Testis (tissue), 3 donors: ENCODE data around the gene ABHD15. TPM values are rescaled to one million over a fixed set of nuclear protein-coding genes. Genes with fewer than 3 reads are reported as not detected.

Experiments
- DNase-seq: peaks from one replicate; pipeline ENCODE4 v3.0.0-alpha.2; 2019
- H3K27ac ChIP-seq, 2 donors: fragments of 200-600 bp; sonication (generic); one replicate each; pipeline ENCODE4 v1.5.1; 2019
- H3K27me3 ChIP-seq: fragments of 200-600 bp; sonication (generic); one replicate; pipeline ENCODE4 v1.5.1; 2019
- H3K36me3 ChIP-seq: fragments of 200-600 bp; sonication (generic); one replicate; pipeline ENCODE4 v1.5.1; 2017; ENCODE audit warnings: low read depth; ENCODE audit errors: missing control alignments
- H3K4me1 ChIP-seq: fragments of 200-600 bp; sonication (generic); one replicate; pipeline ENCODE4 v1.5.1; 2019
- H3K4me3 ChIP-seq, 2 donors: fragments of 200-600 bp; sonication (generic); one replicate each; pipeline ENCODE4 v1.5.1; 2017 to 2019
- H3K9me3 ChIP-seq: fragments of 200-600 bp; sonication (generic); one replicate; pipeline ENCODE4 v1.5.1; 2017
- CTCF ChIP-seq, 3 experiments: fragments of 450-650 bp in 2 of 3; fragments of 200-600 bp in 1 of 3; sonication (generic) in 1 of 3; IDR thresholded peaks; one replicate each; pipeline ENCODE4 v1.5.1; 2016 to 2019; ENCODE audit warnings: antibody characterized with exemption in 3 of 3, mild to moderate bottlenecking in 2 of 3, moderate library complexity in 1 of 3
- POLR2A ChIP-seq: fragments of 450-650 bp; IDR thresholded peaks from one replicate; pipeline ENCODE4 v1.6.1; 2017; ENCODE audit warnings: antibody characterized with exemption, mild to moderate bottlenecking, moderate library complexity
- WGBS, 2 donors: methylation state at CpG; one replicate each; pipeline ENCODE4 v1.1.5; 2018; 5-methylcytosine and 5-hydroxymethylcytosine counted together
- intact Hi-C: fragments of 100-400 bp; cut with DNase I; formaldehyde crosslinking; loops from one replicate; pipeline ENCODE4 v1.15.1; 2023; ENCODE audit warnings: low total_unique reads
- polyA plus RNA-seq: library from polyadenylated mRNA; stranded (reverse); fragments of 350-450 nt; fragmentation: Illumina TruSeq; extraction: RNeasy Lipid Tissue Mini Kit (QIAGEN cat#74804); gene quantifications from one replicate; pipeline ENCODE4 v1.2.3, GENCODE V29; 2014; ENCODE audit warnings: low read depth, low replicate concordance; ENCODE audit not compliant: insufficient read depth
- total RNA-seq, 2 donors: library from RNA; depleted of rRNA; stranded (reverse); fragments of >200 nt; gene quantifications; one replicate each; pipeline ENCODE4 v1.2.3, GENCODE V29; 2016

ABHD15 gene
- total and polyA plus RNA-seq, 3 donors from 2014 or later: 4.5 to 7.1 (median 5.7) TPM

DNA sequence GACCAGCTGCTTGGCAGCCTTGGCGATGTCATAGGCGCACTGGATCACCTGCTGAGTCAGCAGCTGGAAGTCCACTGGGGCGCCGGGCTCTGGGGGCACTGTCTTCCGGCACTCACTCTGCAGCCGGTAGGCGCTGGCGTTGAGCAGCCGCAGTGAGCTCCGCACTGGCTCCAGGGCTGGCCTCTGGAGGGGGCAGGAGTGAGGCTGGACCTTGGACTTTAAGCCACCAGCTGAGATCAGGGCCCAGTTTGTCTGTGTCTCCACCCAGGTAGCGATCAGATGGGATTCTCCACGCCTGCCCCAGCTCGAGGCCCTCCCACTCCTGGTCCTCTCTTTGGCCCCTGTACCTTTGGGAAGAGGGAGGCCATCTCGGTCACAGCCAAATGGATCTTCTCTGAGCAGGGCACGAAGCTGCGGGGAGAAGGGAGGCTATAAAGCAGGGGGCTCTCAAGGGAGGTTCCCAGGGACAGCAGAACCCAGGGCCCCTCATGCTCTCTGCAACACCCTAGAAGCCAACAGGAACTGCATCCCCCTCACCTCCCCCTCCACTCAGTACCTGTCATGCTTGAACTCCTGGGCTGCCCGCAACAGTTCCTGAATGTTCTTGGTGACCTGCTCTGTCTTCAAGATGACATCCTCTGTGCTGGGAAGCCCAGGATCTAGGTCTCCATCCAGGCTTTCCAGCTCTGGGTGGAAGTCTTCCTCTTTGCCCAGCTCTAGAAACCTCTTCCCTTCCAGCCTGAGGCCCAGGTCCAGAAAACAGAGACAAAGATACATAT lies 8.1 kb upstream of the ABHD15 start:
- intact Hi-C loops: no loop called here

DNA sequence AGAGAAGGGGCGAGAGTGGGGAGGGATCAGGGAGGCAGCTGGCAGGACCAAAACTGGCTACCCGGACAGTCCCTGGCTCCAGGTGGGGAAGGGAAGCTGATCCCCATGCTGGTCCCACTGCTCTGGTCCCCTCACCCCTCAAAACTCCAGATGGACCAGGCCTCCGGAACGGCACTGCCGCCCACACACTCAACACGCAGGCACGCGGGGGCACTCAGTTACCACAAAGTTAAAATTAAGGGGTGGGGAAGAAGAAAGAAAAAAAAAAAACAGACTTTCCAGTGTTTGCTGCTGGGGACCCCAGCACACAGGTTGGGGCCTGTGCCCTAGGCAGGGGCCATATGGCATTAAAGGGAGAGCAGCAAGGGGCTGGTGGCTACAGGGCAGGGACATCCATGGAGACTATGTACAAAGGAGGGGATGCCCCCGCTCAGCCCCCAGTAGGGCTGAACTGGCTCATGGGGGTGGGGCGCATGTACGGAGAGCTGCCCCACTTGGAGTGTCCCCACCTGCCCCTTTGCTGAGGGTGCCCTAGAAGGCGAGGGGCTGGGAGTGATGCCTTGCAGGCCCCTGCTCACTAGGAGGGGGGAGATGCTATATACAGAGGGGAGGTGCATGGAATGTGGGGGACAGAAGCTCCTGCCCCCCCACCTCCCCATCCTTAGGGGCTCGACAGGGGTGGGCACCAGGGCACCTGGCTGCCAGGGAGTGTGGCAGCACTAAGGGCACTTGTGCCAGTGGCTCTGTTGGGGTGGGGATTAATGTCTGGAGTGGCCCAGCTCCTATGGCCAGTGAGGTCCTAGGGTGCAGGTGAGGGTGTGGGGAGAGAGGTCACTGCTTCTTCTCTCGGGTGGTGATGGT lies 7.3 kb upstream of the ABHD15 start:
- TF ChIP-seq POLR2A: no peak
- no peak for TF ChIP-seq CTCF (IDR thresholded peaks at IDR 0.05)
- WGBS, 2 donors: 75 to 81% methylated on average over 12 to 14 of the region's 14 CpGs
- H3K27ac ChIP-seq: no peak overlapping the region
- H3K36me3 ChIP-seq: no peaks in the 10 kb centered on the region
- no peak overlapping the region for H3K4me3 ChIP-seq
- intact Hi-C loops: no loop called here
- no peaks in the 10 kb centered on the region for H3K27me3 ChIP-seq
- no peaks in the 10 kb centered on the region for H3K9me3 ChIP-seq
- peaks cover 15% of the 10 kb centered on the region for H3K4me1 ChIP-seq
- DNase-seq: no peak

More for the DNA sequence above, 8.1 kb upstream of the ABHD15 start:
- H3K36me3 ChIP-seq: no peaks in the 10 kb centered on the region
- DNase-seq: no peak
- no peaks in the 10 kb centered on the region for H3K9me3 ChIP-seq
- no peak overlapping the region for H3K4me3 ChIP-seq
- peaks cover 15% of the 10 kb centered on the region for H3K4me1 ChIP-seq
- no peak for TF ChIP-seq POLR2A
- TF ChIP-seq CTCF (IDR thresholded peaks at IDR 0.05): no peak
- no peak overlapping the region for H3K27ac ChIP-seq
- WGBS, 2 donors: 84 to 89% methylated on average over 6 to 17 of the region's 17 CpGs
- H3K27me3 ChIP-seq: no peaks in the 10 kb centered on the region

- Histone ChIP-seq H3K9me3 (no peaks in the 10 kb centered on the region), H3K27me3 (no peaks in the 10 kb centered on the region), H3K27ac (no peak overlapping the region), H3K4me3 (no peak overlapping the region), H3K4me1 (peaks cover 15% of the 10 kb centered on the region), H3K36me3 (no peaks in the 10 kb centered on the region)
- WGBS, 2 donors: 75% methylated on average over 6 of the region's 6 CpGs
- intact Hi-C loops: no loop called here
- TF ChIP-seq POLR2A: no peak
- no peak for TF ChIP-seq CTCF (IDR thresholded peaks at IDR 0.05)
- no peak for DNase-seq
Observed at GRCh38 chr17:29573558-29573869, 6.7 kb upstream of the ABHD15 start.

DNA sequence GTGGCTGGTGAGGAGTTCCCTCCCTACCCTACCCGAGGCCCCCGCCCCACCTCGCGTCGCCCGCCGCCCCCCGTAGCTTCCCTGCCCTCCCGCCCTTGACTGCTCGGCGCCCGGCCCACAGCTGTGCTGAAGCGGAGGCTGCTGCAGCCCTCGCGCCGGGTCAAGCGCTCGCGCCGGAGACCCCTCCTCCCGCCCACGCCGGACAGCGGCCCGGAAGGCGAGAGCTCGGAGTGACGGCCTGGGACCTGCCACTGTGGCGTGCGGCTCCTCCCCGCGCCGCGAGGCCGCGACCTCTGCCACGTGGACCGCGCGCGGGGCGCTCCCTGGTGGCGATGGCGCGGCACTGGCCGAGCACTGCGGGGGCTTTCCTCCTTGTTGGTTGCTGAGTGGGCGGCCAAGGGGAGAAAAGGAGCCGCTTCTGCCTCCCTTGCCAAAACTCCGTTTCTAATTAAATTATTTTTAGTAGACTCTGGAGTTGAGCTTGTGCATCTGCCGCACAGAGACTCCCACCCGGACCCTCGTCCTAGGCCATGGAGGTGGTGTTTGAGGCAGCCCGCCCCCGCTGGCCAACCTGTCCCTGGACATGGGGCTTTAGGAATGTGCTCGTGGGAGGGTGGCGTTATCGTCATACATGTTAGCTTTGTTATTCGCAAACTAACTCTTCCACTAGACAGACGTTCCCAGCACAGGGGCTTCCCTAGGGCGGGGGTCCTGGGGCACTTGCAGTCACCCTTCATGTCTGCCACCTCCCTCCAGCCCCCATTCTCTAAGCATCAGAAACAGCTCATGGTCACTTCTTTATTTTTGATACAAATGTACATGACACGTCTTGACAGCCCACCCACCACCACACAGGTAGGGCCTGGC lies 6.1 kb upstream of the ABHD15 start:
- H3K9me3 ChIP-seq: no peaks in the 10 kb centered on the region
- H3K27me3 ChIP-seq: no peaks in the 10 kb centered on the region
- peaks cover 15% of the 10 kb centered on the region for H3K4me1 ChIP-seq
- 11 to 33% methylated on average over 20 to 62 of the region's 62 CpGs for WGBS, 2 donors
- H3K36me3 ChIP-seq: no peaks in the 10 kb centered on the region
- H3K27ac ChIP-seq: peak overlapping the region in 1 of 2 donors; percentile 39
- peak; percentile 72 for DNase-seq
- intact Hi-C loops: no loop called here
- TF ChIP-seq CTCF (IDR thresholded peaks at IDR 0.05) (peak; percentile 78 to 81 (median 81)), POLR2A (no peak)
- H3K4me3 ChIP-seq: peak overlapping the region; percentile 10 to 48
